ENCODE results near the gene OR13C5.
"Not testable (repeated sequence)": the region's sequence is repeated elsewhere in the genome, so short reads cannot be mapped to it uniquely, and the experiment has no call there.

OR13C5 gene

GRCh38 chr9:104608336-104608735 is 9.1 kb upstream of the OR13C5 start (continued):
- TF ChIP-seq, protein P1, sequence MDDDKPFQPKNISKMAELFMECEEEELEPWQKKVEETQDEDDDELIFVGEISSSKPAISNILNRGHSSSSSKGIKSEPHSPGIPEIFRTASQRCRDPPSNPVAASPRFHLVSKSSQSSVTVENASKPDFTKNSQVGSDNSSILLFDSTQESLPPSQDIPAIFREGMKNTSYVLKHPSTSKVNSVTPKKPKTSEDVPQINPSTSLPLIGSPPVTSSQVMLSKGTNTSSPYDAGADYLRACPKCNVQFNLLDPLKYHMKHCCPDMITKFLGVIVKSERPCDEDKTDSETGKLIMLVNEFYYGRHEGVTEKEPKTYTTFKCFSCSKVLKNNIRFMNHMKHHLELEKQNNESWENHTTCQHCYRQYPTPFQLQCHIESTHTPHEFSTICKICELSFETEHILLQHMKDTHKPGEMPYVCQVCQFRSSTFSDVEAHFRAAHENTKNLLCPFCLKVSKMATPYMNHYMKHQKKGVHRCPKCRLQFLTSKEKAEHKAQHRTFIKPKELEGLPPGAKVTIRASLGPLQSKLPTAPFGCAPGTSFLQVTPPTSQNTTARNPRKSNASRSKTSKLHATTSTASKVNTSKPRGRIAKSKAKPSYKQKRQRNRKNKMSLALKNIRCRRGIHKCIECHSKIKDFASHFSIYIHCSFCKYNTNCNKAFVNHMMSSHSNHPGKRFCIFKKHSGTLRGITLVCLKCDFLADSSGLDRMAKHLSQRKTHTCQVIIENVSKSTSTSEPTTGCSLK (tag by site-specific recombination; IDR thresholded peaks at IDR 0.05) = no peak
- no peak for TF ChIP-seq ZBTB1 (tag by site-specific recombination; IDR thresholded peaks at IDR 0.05)

DNA sequence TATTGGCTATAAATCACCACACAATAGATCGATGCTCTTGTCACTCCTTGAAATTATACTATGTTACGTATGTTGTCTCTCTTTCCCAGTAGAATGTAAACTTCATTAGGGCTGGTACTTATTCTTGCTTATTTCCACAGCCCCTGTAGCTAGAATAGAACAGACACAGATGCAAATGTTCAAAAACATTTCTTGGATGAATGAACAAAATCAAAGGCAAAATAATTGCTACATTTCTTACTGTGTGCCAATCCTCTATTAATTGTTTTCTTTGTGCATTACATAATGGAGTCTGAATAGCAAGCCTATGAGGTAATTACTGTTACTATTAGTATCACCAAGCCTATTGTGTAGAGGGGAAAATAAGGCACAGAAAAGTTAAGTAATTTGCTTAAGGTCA is 6.9 kb upstream of the OR13C5 start:
- H3K4me3 ChIP-seq (ENCODE audit: low read depth, low read length) = no peak overlapping the region
- H3K9me3 ChIP-seq (ENCODE audit: control insufficient read depth, insufficient read depth, low read depth, low read length) = no peaks in the 10 kb centered on the region
- TF ChIP-seq, protein P2, sequence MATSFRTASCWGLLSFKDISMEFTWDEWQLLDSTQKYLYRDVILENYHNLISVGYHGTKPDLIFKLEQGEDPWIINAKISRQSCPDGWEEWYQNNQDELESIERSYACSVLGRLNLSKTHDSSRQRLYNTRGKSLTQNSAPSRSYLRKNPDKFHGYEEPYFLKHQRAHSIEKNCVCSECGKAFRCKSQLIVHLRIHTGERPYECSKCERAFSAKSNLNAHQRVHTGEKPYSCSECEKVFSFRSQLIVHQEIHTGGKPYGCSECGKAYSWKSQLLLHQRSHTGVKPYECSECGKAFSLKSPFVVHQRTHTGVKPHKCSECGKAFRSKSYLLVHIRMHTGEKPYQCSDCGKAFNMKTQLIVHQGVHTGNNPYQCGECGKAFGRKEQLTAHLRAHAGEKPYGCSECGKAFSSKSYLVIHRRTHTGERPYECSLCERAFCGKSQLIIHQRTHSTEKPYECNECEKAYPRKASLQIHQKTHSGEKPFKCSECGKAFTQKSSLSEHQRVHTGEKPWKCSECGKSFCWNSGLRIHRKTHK (tag by site-specific recombination; IDR thresholded peaks at IDR 0.05) = no peak
- TF ChIP-seq ZNF211 (tag by site-specific recombination; IDR thresholded peaks at IDR 0.05; ENCODE audit: low read depth) (no peak), ZNF426 (tag by site-specific recombination; IDR thresholded peaks at IDR 0.05) (no peak), ZNF155 (tag by site-specific recombination; IDR thresholded peaks at IDR 0.05) (no peak), KLF9 (tag by site-specific recombination; IDR thresholded peaks at IDR 0.05; ENCODE audit: low read depth) (no peak)
- no peaks in the 10 kb centered on the region for H3K4me1 ChIP-seq (ENCODE audit: control insufficient read depth, insufficient read depth, low read length)
- POLR2A ChIA-PET = no interaction called here
- no peak overlapping the region for H3K27ac ChIP-seq (ENCODE audit: extremely low read depth, low read depth, low read length)
- CTCF ChIA-PET = no interaction called here
- no peaks in the 10 kb centered on the region for H3K36me3 ChIP-seq (ENCODE audit: control insufficient read depth in 2 of 2, insufficient read depth in 1 of 2, low read length in 2 of 2)

GRCh38 chr9:104605527-104605926 is 6.3 kb upstream of the OR13C5 start, which contains the start of gene OR13C2:
TSS of gene OR13C2 (minus strand) at chr9:104605627. CDS start at chr9:104605627, 0 bp downstream.
- H3K4me3 ChIP-seq (ENCODE audit: low read depth, low read length); CTCF ChIA-PET; POLR2A ChIA-PET; H3K4me1 ChIP-seq (ENCODE audit: control insufficient read depth, insufficient read depth, low read length); H3K36me3 ChIP-seq (ENCODE audit: control insufficient read depth in 2 of 2, insufficient read depth in 1 of 2, low read length in 2 of 2); H3K27ac ChIP-seq (ENCODE audit: extremely low read depth, low read depth, low read length); H3K9me3 ChIP-seq (ENCODE audit: control insufficient read depth, insufficient read depth, low read depth, low read length): not testable (repeated sequence)

DNA sequence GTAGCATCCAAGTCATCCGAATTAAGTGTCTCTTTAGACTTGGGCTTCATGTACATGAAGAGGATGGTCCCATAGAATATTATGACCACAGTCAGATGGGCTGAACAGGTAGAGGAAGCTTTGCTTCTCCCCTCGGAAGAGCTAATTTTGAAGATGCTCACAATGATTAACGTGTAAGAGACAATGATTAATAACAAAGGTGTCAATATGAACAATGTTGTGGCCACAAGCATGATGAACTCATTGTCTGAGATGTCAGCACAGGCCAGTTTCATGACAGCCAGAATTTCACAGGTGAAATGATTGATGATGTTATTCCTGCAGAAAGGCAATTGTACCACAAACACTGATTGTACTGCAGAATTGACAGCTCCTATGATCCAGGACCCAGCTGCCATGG is 5.6 kb upstream of the OR13C5 start:
- Histone ChIP-seq H3K9me3 (ENCODE audit: control insufficient read depth, insufficient read depth, low read depth, low read length) (no peaks in the 10 kb centered on the region), H3K4me3 (ENCODE audit: low read depth, low read length) (no peak overlapping the region), H3K36me3 (ENCODE audit: control insufficient read depth in 2 of 2, insufficient read depth in 1 of 2, low read length in 2 of 2) (no peaks in the 10 kb centered on the region), H3K27ac (ENCODE audit: extremely low read depth, low read depth, low read length) (no peak overlapping the region), H3K4me1 (ENCODE audit: control insufficient read depth, insufficient read depth, low read length) (no peaks in the 10 kb centered on the region)
- POLR2A ChIA-PET = no interaction called here
- CTCF ChIA-PET = no interaction called here
- TF ChIP-seq ZNF114 (tag by site-specific recombination; IDR thresholded peaks at IDR 0.05) (no peak), PRDM4 (tag by site-specific recombination; IDR thresholded peaks at IDR 0.05) (no peak), EGR2 (tag by site-specific recombination; IDR thresholded peaks at IDR 0.05; ENCODE audit: low read depth) (no peak), ZNF548 (tag by site-specific recombination; IDR thresholded peaks at IDR 0.05) (no peak), ZNF239 (tag by site-specific recombination; IDR thresholded peaks at IDR 0.05) (no peak), ZFP69B (tag by site-specific recombination; IDR thresholded peaks at IDR 0.05) (no peak), ZNF214 (tag by site-specific recombination; IDR thresholded peaks at IDR 0.05; ENCODE audit: borderline replicate concordance) (no peak), RBAK (tag by site-specific recombination; IDR thresholded peaks at IDR 0.05) (no peak), ZNF473 (tag by site-specific recombination; IDR thresholded peaks at IDR 0.05) (no peak), KLF9 (tag by site-specific recombination; IDR thresholded peaks at IDR 0.05; ENCODE audit: low read depth) (no peak), TRIM28 (IDR thresholded peaks at IDR 0.05; ENCODE audit: borderline replicate concordance, low read length) (no peak), ZNF837 (tag by site-specific recombination; IDR thresholded peaks at IDR 0.05) (no peak)
- TF ChIP-seq, protein P3, sequence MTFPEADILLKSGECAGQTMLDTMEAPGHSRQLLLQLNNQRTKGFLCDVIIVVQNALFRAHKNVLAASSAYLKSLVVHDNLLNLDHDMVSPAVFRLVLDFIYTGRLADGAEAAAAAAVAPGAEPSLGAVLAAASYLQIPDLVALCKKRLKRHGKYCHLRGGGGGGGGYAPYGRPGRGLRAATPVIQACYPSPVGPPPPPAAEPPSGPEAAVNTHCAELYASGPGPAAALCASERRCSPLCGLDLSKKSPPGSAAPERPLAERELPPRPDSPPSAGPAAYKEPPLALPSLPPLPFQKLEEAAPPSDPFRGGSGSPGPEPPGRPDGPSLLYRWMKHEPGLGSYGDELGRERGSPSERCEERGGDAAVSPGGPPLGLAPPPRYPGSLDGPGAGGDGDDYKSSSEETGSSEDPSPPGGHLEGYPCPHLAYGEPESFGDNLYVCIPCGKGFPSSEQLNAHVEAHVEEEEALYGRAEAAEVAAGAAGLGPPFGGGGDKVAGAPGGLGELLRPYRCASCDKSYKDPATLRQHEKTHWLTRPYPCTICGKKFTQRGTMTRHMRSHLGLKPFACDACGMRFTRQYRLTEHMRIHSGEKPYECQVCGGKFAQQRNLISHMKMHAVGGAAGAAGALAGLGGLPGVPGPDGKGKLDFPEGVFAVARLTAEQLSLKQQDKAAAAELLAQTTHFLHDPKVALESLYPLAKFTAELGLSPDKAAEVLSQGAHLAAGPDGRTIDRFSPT (tag by site-specific recombination; IDR thresholded peaks at IDR 0.05) = no peak
- TF ChIP-seq, protein P4, sequence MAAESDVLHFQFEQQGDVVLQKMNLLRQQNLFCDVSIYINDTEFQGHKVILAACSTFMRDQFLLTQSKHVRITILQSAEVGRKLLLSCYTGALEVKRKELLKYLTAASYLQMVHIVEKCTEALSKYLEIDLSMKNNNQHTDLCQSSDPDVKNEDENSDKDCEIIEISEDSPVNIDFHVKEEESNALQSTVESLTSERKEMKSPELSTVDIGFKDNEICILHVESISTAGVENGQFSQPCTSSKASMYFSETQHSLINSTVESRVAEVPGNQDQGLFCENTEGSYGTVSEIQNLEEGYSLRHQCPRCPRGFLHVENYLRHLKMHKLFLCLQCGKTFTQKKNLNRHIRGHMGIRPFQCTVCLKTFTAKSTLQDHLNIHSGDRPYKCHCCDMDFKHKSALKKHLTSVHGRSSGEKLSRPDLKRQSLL (tag by site-specific recombination; IDR thresholded peaks at IDR 0.05) = no peak

Data from HEK293 (cell line).